ENCODE measurements around the gene ASCC2. TPM values are rescaled to one million over a fixed set of nuclear protein-coding genes. Genes with fewer than 3 reads are reported as not detected.

ASCC2 gene
- total RNA-seq, 2 donors from 2014 or later: 44.2 to 45.5 TPM

DNA sequence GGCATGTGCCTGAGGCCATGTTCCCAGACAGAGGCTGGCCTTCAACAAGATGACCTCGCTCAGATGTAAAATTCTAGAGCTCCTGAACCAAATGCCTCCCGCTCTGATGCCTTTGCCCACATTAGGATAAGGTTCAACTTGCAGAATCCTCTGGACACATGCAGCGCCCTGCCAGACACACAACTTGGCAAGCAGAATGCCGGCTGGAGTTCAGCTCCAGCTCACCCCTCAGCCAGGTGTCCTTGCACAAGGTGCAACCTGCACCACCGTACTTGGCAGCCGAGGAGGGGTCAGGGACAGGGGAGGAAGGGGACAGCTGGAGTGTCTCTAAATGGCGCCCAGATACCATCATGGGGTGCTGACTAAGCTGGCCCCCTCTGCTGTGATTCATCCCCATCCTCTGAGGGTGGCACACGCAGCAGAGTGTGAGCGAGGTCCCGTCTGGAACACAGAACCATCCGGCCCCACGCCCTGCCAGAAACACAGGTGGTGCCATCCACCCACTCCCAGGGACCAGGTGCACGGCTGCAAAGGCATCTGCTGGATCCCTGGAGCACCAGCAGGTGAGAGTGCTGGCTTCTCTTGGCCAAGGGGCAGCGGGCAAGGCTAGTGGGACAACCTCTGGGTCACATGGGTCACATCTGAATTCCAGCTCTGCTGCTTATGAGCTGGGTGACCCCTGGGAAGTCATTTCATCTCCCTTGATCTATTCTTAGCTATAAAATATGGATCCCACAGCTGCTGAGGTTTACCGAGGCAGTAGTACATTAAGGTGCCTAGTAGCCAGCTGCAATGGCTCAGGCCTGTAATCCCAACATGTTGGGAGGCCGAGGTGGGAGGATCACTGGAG is 84.0 kb downstream of the ASCC2 start:
- Mint-ChIP-seq H3K9me3 (no peaks in the 10 kb centered on the region), H3K27me3 (ENCODE audit: insufficient read depth) (no peaks in the 10 kb centered on the region)
- DNase-seq: no peak

DNA sequence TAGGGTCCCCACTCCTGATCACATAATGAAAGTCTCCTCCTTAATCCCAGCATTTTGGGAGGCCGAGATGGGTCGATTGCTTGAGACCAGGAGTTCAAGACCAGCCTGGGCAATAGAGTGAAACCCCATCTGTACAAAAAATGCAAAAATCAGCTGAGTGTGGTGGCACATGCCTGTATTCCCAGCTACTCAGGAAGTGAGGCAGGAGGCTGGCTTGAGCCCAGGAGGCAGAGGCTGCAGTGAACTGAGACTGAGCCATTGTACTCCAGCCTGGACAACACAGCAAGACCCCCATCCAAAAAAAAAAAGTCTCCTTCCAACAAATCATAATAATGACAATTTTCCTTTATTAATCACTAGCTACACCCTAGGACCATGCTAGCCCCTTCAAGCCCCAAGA is 86.4 kb downstream of the ASCC2 start:
- Histone ChIP-seq H3K4me1 (ENCODE audit: control insufficient read depth, insufficient read depth, low read length) (no peaks in the 10 kb centered on the region), H3K9me3 (ENCODE audit: control insufficient read depth, low read length) (no peaks in the 10 kb centered on the region), H3K4me3 (ENCODE audit: low read length) (no peak overlapping the region), H3K9ac (ENCODE audit: extremely low read depth, low read length, poor library complexity, severe bottlenecking) (no peak overlapping the region), H3K27ac (ENCODE audit: low read depth, low read length) (no peak overlapping the region), H3K36me3 (ENCODE audit: control insufficient read depth, insufficient read depth, low read length) (no peaks in the 10 kb centered on the region), H3K27me3 (ENCODE audit: control insufficient read depth, insufficient read depth, low read length, poor library complexity, severe bottlenecking) (no peaks in the 10 kb centered on the region)
- no peak overlapping the region for H3K4me3 Mint-ChIP-seq
- H3K36me3 Mint-ChIP-seq (ENCODE audit: low read depth): peaks cover 10% of the 10 kb centered on the region
- DNase-seq: no peak
- no peaks in the 10 kb centered on the region for H3K27me3 Mint-ChIP-seq (ENCODE audit: insufficient read depth)
- H3K4me1 Mint-ChIP-seq: no peaks in the 10 kb centered on the region
- TF ChIP-seq, protein P1, sequence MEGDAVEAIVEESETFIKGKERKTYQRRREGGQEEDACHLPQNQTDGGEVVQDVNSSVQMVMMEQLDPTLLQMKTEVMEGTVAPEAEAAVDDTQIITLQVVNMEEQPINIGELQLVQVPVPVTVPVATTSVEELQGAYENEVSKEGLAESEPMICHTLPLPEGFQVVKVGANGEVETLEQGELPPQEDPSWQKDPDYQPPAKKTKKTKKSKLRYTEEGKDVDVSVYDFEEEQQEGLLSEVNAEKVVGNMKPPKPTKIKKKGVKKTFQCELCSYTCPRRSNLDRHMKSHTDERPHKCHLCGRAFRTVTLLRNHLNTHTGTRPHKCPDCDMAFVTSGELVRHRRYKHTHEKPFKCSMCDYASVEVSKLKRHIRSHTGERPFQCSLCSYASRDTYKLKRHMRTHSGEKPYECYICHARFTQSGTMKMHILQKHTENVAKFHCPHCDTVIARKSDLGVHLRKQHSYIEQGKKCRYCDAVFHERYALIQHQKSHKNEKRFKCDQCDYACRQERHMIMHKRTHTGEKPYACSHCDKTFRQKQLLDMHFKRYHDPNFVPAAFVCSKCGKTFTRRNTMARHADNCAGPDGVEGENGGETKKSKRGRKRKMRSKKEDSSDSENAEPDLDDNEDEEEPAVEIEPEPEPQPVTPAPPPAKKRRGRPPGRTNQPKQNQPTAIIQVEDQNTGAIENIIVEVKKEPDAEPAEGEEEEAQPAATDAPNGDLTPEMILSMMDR (conservative IDR thresholded peaks at IDR 0.05): no peak
- 91 to 100% methylated on average over 2 of the region's 2 CpGs for WGBS, 2 experiments (ENCODE audit: insufficient coverage in 1 of 2, insufficient read length in 1 of 2)
- no peak overlapping the region for H3K27ac Mint-ChIP-seq
- H3K9me3 Mint-ChIP-seq: no peaks in the 10 kb centered on the region

More for the DNA sequence above, 84.0 kb downstream of the ASCC2 start:
- Histone ChIP-seq H3K9me3 (ENCODE audit: control insufficient read depth, low read length) (no peaks in the 10 kb centered on the region), H3K36me3 (ENCODE audit: control insufficient read depth, insufficient read depth, low read length) (no peaks in the 10 kb centered on the region), H3K9ac (ENCODE audit: extremely low read depth, low read length, poor library complexity, severe bottlenecking) (no peak overlapping the region), H3K27ac (ENCODE audit: low read depth, low read length) (no peak overlapping the region), H3K27me3 (ENCODE audit: control insufficient read depth, insufficient read depth, low read length, poor library complexity, severe bottlenecking) (no peaks in the 10 kb centered on the region), H3K4me1 (ENCODE audit: control insufficient read depth, insufficient read depth, low read length) (no peaks in the 10 kb centered on the region), H3K4me3 (ENCODE audit: low read length) (no peak overlapping the region)
- Mint-ChIP-seq H3K4me3 (no peak overlapping the region), H3K4me1 (no peaks in the 10 kb centered on the region), H3K36me3 (ENCODE audit: low read depth) (peaks cover 3% of the 10 kb centered on the region), H3K27ac (no peak overlapping the region)
- TF ChIP-seq, protein P1 (conservative IDR thresholded peaks at IDR 0.05): no peak
- WGBS, 2 experiments (ENCODE audit: insufficient coverage in 1 of 2, insufficient read length in 1 of 2): 88% methylated on average over 16 of the region's 16 CpGs

DNA sequence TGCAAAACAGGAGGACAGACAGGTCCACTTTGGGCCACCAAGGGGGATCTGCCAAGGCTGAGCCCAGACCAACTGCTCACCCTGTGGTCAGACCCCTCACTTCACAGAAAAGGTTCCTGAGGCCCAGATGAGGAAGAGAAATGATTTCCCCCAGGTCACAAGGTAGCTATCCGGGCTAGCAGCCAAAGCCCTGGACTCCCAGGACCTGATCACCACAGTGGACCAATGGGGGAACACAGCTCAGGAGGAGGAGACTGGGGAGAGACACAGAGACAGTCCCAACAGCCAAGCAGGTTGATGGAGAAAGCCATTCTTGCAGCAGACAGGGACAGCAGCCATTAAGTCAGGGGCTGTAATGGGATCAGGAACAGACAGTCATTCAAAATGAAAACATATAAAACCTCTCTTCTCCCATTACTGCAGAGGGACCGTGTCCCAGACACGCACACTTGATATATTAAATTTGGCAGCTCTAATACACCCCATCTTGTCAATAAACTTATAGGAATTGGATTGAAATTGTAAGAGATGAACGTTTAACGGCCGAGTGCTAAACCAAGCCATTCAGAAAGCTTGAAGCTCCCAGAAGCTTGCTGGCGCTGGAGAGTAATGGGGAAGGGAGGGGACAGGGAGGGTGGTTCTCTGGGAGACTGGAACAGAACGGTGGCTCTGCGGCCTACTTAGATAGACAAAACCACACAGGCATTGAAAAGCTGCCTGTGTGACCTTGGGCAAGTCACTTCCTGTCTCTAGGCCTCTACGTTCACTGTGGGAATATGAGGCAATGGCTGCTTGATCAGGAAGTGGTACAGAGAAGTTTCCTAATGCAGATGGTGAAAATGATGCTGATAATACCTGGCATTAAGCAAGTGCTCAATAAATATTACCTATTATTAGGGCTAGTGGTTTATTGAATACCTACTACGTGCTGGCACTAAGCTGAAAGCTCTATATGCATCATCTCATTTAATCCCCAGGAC is 87.2 kb downstream of the ASCC2 start:
- no peaks in the 10 kb centered on the region for H3K4me1 Mint-ChIP-seq
- Histone ChIP-seq H3K27me3 (ENCODE audit: control insufficient read depth, insufficient read depth, low read length, poor library complexity, severe bottlenecking) (no peaks in the 10 kb centered on the region), H3K27ac (ENCODE audit: low read depth, low read length) (no peak overlapping the region), H3K4me3 (ENCODE audit: low read length) (no peak overlapping the region), H3K9ac (ENCODE audit: extremely low read depth, low read length, poor library complexity, severe bottlenecking) (no peak overlapping the region), H3K4me1 (ENCODE audit: control insufficient read depth, insufficient read depth, low read length) (no peaks in the 10 kb centered on the region), H3K9me3 (ENCODE audit: control insufficient read depth, low read length) (no peaks in the 10 kb centered on the region), H3K36me3 (ENCODE audit: control insufficient read depth, insufficient read depth, low read length) (no peaks in the 10 kb centered on the region)
- TF ChIP-seq, protein P1 (conservative IDR thresholded peaks at IDR 0.05): no peak
- no peak overlapping the region for H3K4me3 Mint-ChIP-seq
- no peaks in the 10 kb centered on the region for H3K27me3 Mint-ChIP-seq (ENCODE audit: insufficient read depth)
- H3K27ac Mint-ChIP-seq: no peak overlapping the region
- peaks cover 10% of the 10 kb centered on the region for H3K36me3 Mint-ChIP-seq (ENCODE audit: low read depth)
- 91 to 93% methylated on average over 5 to 11 of the region's 11 CpGs for WGBS, 2 experiments (ENCODE audit: insufficient coverage in 1 of 2, insufficient read length in 1 of 2)
- H3K9me3 Mint-ChIP-seq: no peaks in the 10 kb centered on the region
- no peak for DNase-seq
